ENCODE data around the gene THSD4. TPM values are rescaled to one million over a fixed set of nuclear protein-coding genes. Genes with fewer than 3 reads are reported as not detected.

The THSD4 gene
- total and polyA plus RNA-seq, 2 of the 4 experiments (the other 2 are of a cell fraction): 25.5 to 31.1 TPM

DNA sequence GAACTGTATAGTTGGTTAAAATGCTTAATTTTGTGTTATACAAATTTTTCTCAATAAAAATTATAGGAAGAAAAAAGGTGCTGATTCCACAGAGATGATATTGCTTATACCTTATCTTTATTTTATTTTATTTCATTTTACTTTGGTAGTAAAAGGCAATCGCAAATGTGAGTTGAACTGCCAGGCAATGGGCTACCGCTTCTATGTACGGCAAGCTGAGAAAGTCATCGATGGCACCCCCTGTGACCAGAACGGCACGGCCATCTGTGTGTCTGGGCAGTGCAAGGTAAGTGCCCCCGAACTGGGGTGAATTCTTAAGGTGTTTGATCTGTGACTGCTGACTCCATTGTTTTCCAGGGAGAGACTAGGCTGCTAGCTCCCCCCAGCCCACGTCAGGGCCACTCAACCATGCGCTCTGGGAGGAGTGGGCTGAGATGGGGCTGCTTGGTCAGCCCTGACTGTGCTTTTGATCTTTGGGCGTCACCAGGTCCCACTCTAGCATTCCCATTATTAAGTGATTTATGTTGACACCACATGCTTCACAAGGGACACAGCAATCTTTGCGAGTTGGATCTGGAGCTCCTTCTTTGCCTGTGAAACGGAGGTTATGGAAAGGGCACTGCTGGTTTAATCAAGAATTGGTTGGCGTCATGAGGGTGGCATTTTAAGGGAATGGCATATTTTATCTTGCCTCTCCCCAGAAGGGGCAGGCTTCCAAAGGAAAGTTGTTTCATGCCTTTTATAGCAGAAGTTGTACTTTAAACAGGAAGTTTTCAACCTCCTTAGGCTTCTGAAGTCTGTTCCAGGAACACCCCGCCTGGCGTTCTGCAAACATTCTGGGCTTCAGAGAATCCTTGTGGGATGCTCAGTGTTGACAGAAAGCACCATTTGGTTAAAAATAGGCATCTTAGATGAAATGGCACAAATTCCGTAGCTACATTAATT is 296.5 kb downstream of the THSD4 start:
- H4K20me1 ChIP-seq (ENCODE audit: insufficient read depth, low read length): no peaks in the 10 kb centered on the region
- BruUV-seq (replicated peaks): no TSS peak
- peak overlapping the region; percentile 85 for H3K14ac ChIP-seq (replicated peaks; ENCODE audit: low read depth, low read length)
- dilution Hi-C loops (cut with HindIII; ENCODE audit: low sequenced_read_pairs, unreplicated experiment): no loop called here
- H3K79me1 ChIP-seq (ENCODE audit: low read depth in 1 of 2, low read length in 2 of 2): peaks cover 0 to 16% of the 10 kb centered on the region in 2 experiments; a peak in 3 of 4 replicates
- H3K23ac ChIP-seq (ENCODE audit: low read depth, low read length): peak overlapping the region; percentile 10; the same call in 1 of the 2 replicates
- TF ChIP-seq CTCF (conservative IDR thresholded peaks at IDR 0.05; ENCODE audit: low read depth, low read length): 0 out of 2 replicates have a peak, but pooled peaks have one; percentile 28
- TF ChIP-seq RAD21 (IDR thresholded peaks at IDR 0.05; ENCODE audit: low read length): no peak
- no peak for TF ChIP-seq NFE2L2 (IDR thresholded peaks at IDR 0.05; ENCODE audit: low read depth, low read length)
- no peak overlapping the region for H3K56ac ChIP-seq (ENCODE audit: extremely low read depth, insufficient read depth, low read length)
- peaks cover 8% of the 10 kb centered on the region for H3K36me3 ChIP-seq (ENCODE audit: control insufficient read depth, insufficient read depth, low read length)
- H3K4me3 ChIP-seq (ENCODE audit: insufficient read depth, low read depth, low read length): no peak overlapping the region
- H3K18ac ChIP-seq (ENCODE audit: low read depth, low read length): peak overlapping the region; percentile 3
- peak overlapping the region; percentile 57 for H2BK20ac ChIP-seq (ENCODE audit: low read depth, low read length)
- H2BK15ac ChIP-seq (ENCODE audit: low read depth, low read length): peak overlapping the region; percentile 67; the same call in 2 of the 3 replicates
- ChIA-PET POLR2A (ENCODE audit: unreplicated experiment) (no interaction called here), CTCF (interaction anchor here (0.5 to 0.7 kb wide), 3 partner anchors 20 to 187 kb away, joined by 3 read pairs; no protein-coding TSS in a partner anchor)
- ATAC-seq (ENCODE audit: low read depth) (peak; percentile 76), DNase-seq (peak; percentile 52)
- peaks cover 11% of the 10 kb centered on the region for H3K9me1 ChIP-seq (ENCODE audit: insufficient read depth, low read length)
- H3K4ac ChIP-seq (ENCODE audit: low read depth, low read length): peak overlapping the region; percentile 80
- in situ Hi-C loops (cut with MboI; ENCODE audit: low sequenced_read_pairs): no loop called here
- WGBS, 2 experiments (ENCODE audit: extremely low coverage in 2 of 2, insufficient read length in 1 of 2): 100% methylated on average over 2 of the region's 16 CpGs; no CpG with 5 or more reads in 1 of the 2 experiments
- peak overlapping the region; percentile 72 for H4K5ac ChIP-seq (ENCODE audit: low read depth, low read length)
- H3K4me1 ChIP-seq (ENCODE audit: control insufficient read depth, insufficient read depth, low read length): peaks cover 9% of the 10 kb centered on the region
- intact Hi-C loops (cut with micrococcal nuclease): no loop called here
- H4K8ac ChIP-seq (ENCODE audit: low read depth in 2 of 2, low read length in 2 of 2): peak overlapping the region; percentile 34 to 69; a peak in 3 of 4 replicates
- no peaks in the 10 kb centered on the region for H3K9me3 ChIP-seq (ENCODE audit: control insufficient read depth, insufficient read depth, low read length)
- peak overlapping the region; percentile 62 for H2BK5ac ChIP-seq (ENCODE audit: low read depth, low read length, poor library complexity, severe bottlenecking)
- peak overlapping the region; percentile 2; the same call in 1 of the 2 replicates for H3K9ac ChIP-seq (ENCODE audit: low read depth, low read length)
- peak overlapping the region; percentile 54 for H3K27ac ChIP-seq (ENCODE audit: insufficient read depth, low read length)
- peak overlapping the region; percentile 28 for H2AFZ ChIP-seq (replicated peaks; ENCODE audit: low read length, poor library complexity)
- H3K27me3 ChIP-seq (ENCODE audit: control insufficient read depth, insufficient read depth, low read length): no peaks in the 10 kb centered on the region
- H2BK120ac ChIP-seq (ENCODE audit: low read depth, low read length): peak overlapping the region; percentile 83
- peak overlapping the region; percentile 18 for H3K4me2 ChIP-seq (ENCODE audit: low read depth, low read length)
- peak overlapping the region; percentile 37 for H2AK9ac ChIP-seq (replicated peaks; ENCODE audit: low read depth, low read length, poor library complexity)
- H2AK5ac ChIP-seq (ENCODE audit: low read depth, low read length): no peak overlapping the region
- H4K91ac ChIP-seq (ENCODE audit: insufficient read depth, low read depth, low read length): peak overlapping the region; percentile 30

Data from IMR-90 (cell line).